Breast epithelium (tissue), 4 donors: ENCODE results near the gene ABHD4. TPM values are rescaled to one million over a fixed set of nuclear protein-coding genes. Genes with fewer than 3 reads are reported as not detected.
A peak's percentile ranks its signal among the peaks of the same experiment; 100 is the strongest.

ENCODE experiments used
- DNase-seq, 2 donors: peaks; one replicate each; pipeline ENCODE4 v3.0.0-alpha.2; 2019; ENCODE audit warnings: low spot score in 2 of 2
- H3K27ac ChIP-seq, 2 donors: fragments of 200-600 bp; sonication (generic) in 1 of 2; one replicate each; pipeline ENCODE4 v1.5.1; 2016 to 2019; ENCODE audit warnings: mild to moderate bottlenecking in 1 of 2
- H3K27me3 ChIP-seq, 2 donors: fragments of 200-600 bp; sonication (generic) in 1 of 2; one replicate each; pipeline versions ENCODE4 v1.5.1 to v1.6.0; 2017 to 2019; ENCODE audit warnings: control low read depth in 1 of 2, mild to moderate bottlenecking in 1 of 2
- H3K36me3 ChIP-seq: fragments of 200-600 bp; one replicate; pipeline ENCODE4 v1.5.1; 2019
- H3K4me1 ChIP-seq, 2 donors: fragments of 200-600 bp; sonication (generic); one replicate each; pipeline ENCODE4 v1.5.1; 2016 to 2019; ENCODE audit warnings: control low read depth in 1 of 2
- H3K4me3 ChIP-seq, 3 donors: fragments of 200-600 bp; sonication (generic); 1 replicate in 2 of 3; 2 replicates in 1 of 3; pipeline ENCODE4 v1.5.1; 2016 to 2019; ENCODE audit warnings: mild to moderate bottlenecking in 3 of 3, moderate library complexity in 2 of 3
- H3K9me3 ChIP-seq, 2 donors: fragments of 200-600 bp; sonication (generic) in 1 of 2; one replicate each; pipeline ENCODE4 v1.5.1; 2016 to 2019; ENCODE audit warnings: control low read depth in 1 of 2
- POLR2A ChIP-seq: fragments of 450-650 bp; IDR thresholded peaks from one replicate; pipeline ENCODE4 v1.6.1; 2016; ENCODE audit warnings: antibody characterized with exemption, mild to moderate bottlenecking, moderate library complexity
- POLR2AphosphoS5 ChIP-seq, 3 donors: sonication (generic); formaldehyde crosslinking; IDR thresholded peaks; one replicate each; pipeline ENCODE4 v1.6.1; 2017; ENCODE audit warnings: antibody characterized with exemption in 3 of 3
- intact Hi-C: fragments of 100-400 bp; cut with DNase I; formaldehyde crosslinking; loops from one replicate; pipeline ENCODE4 v1.15.1; 2023; ENCODE audit warnings: low total_unique reads
- total RNA-seq, 3 donors: library from RNA; depleted of rRNA; stranded (reverse); fragments of >200 nt; gene quantifications; one replicate each; pipeline ENCODE4 v1.1.0, GENCODE V29; 2016
- TF ChIP-seq, protein P1 (sequence below), 3 donors: fragments of 450-650 bp; IDR thresholded peaks; one replicate each; pipeline ENCODE4 v1.5.1; 2016 to 2017; ENCODE audit warnings: antibody characterized with exemption in 3 of 3, mild to moderate bottlenecking in 3 of 3, moderate library complexity in 3 of 3

Gene ABHD4
- total RNA-seq, 3 donors from 2014 or later = 22.1 to 41.6 (median 25.2) TPM

DNA sequence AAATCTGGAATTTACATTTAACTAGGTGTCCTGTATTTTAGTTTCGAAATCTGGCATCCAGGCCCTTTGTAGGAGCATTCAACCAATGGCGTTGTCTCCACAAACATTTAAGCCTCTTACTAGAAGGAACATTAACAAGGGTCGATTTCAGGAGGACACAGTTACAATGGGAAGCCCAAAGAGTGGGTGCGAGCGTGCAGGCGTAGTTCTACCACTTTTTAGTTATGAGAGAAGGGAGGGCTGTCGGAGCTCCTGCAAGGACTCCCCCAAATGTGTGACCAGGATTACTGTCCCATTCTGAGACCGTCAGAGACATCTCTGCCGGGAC lies 365 bp upstream of the ABHD4 start:
- H3K4me1 ChIP-seq = peaks cover 0 to 13% of the 10 kb centered on the region in 2 donors
- no peaks in the 10 kb centered on the region for H3K27me3 ChIP-seq
- no peaks in the 10 kb centered on the region for H3K36me3 ChIP-seq
- peak overlapping the region; percentile 91 to 95 for H3K27ac ChIP-seq
- H3K4me3 ChIP-seq = peak overlapping the region; percentile 67 to 86 (median 78)
- no peak for DNase-seq
- intact Hi-C loops = no loop called here
- H3K9me3 ChIP-seq = no peaks in the 10 kb centered on the region
- TF ChIP-seq, protein P1, sequence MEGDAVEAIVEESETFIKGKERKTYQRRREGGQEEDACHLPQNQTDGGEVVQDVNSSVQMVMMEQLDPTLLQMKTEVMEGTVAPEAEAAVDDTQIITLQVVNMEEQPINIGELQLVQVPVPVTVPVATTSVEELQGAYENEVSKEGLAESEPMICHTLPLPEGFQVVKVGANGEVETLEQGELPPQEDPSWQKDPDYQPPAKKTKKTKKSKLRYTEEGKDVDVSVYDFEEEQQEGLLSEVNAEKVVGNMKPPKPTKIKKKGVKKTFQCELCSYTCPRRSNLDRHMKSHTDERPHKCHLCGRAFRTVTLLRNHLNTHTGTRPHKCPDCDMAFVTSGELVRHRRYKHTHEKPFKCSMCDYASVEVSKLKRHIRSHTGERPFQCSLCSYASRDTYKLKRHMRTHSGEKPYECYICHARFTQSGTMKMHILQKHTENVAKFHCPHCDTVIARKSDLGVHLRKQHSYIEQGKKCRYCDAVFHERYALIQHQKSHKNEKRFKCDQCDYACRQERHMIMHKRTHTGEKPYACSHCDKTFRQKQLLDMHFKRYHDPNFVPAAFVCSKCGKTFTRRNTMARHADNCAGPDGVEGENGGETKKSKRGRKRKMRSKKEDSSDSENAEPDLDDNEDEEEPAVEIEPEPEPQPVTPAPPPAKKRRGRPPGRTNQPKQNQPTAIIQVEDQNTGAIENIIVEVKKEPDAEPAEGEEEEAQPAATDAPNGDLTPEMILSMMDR (IDR thresholded peaks at IDR 0.05) = no peak
- no peak for TF ChIP-seq POLR2AphosphoS5 (IDR thresholded peaks at IDR 0.05)
- no peak for TF ChIP-seq POLR2A

DNA sequence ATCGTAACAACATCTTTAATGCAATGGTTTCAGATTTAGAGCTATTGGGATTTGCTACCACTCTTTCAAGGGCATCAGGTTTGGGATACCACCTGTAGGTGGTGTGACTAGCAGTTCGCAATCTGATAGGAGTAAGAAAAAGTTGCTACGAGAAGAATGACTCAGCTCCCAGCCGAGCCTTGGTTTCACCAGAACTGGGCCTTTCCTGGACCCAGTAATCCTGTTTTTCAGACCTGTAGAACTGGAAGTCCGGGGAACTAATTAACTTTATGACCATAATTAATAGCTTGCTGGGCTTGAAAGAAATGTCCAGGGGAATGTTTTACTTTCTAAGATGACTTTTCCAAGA lies 770 bp downstream of the ABHD4 start:
- H3K4me1 ChIP-seq = peaks cover 0 to 13% of the 10 kb centered on the region in 2 donors
- H3K4me3 ChIP-seq = peak overlapping the region; percentile 67 to 86 (median 78)
- intact Hi-C loops = no loop called here
- peaks cover 7% of the 10 kb centered on the region for H3K36me3 ChIP-seq
- peak in 1 of 2 donors; percentile 48 for DNase-seq
- TF ChIP-seq POLR2AphosphoS5 (IDR thresholded peaks at IDR 0.05) (no peak), POLR2A (no peak)
- TF ChIP-seq, protein P1 (IDR thresholded peaks at IDR 0.05) = peak in 2 of 3 donors; percentile 23 to 26
- no peaks in the 10 kb centered on the region for H3K27me3 ChIP-seq
- H3K27ac ChIP-seq = peak overlapping the region; percentile 91 to 95
- H3K9me3 ChIP-seq = no peaks in the 10 kb centered on the region

DNA sequence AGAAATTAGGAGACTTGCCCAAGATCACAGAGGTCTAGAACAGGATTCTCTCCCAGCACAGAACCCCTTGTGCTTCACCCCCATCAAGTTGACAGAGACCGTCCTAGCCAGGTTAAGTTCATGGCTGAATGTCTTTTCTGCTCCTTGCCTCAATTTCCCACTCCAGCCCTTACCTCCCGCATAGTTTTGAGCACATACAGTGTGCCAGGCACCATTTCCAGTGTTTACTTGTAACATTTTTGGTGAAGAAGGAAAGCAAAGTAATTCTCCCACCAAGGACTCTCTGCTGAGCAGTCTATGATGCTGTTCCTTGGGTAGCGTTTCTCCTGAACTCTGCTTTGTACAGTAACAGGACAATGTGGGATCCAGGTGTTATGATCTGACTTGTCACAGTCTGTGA lies 1.2 kb downstream of the ABHD4 start:
- Histone ChIP-seq H3K4me1 (peaks cover 0 to 13% of the 10 kb centered on the region in 2 donors), H3K9me3 (no peaks in the 10 kb centered on the region), H3K27ac (peak overlapping the region; percentile 91 to 95), H3K36me3 (peaks cover 7% of the 10 kb centered on the region), H3K4me3 (peak overlapping the region; percentile 67 to 86 (median 78)), H3K27me3 (no peaks in the 10 kb centered on the region)
- intact Hi-C loops = no loop called here
- TF ChIP-seq, protein P1 (IDR thresholded peaks at IDR 0.05) = no peak
- TF ChIP-seq POLR2A (no peak), POLR2AphosphoS5 (IDR thresholded peaks at IDR 0.05) (no peak)
- no peak for DNase-seq

DNA sequence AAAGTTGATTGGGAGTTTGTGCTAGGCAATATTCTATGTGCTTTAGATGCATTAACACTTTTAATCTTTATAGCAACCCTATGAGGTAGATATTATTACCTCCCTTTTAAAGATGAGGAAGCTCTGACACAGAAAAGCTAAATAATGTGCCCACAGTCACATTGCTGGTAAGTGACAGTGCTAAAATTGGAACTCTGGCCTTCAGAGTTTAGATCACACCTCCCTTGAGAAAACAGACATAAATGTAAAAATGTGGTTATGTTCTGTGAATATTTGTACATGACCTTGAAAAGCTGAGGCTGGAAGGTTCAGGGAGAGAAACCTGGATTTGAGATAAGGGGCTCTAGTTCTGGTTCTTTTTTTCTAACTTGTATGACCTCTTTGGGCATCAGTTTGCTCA lies 1.9 kb downstream of the ABHD4 start:
- Histone ChIP-seq H3K27me3 (no peaks in the 10 kb centered on the region), H3K4me3 (no peak overlapping the region), H3K36me3 (peaks cover 7% of the 10 kb centered on the region), H3K4me1 (peaks cover 0 to 13% of the 10 kb centered on the region in 2 donors), H3K9me3 (no peaks in the 10 kb centered on the region), H3K27ac (peak overlapping the region in 1 of 2 donors; percentile 95)
- DNase-seq = no peak
- intact Hi-C loops = no loop called here
- TF ChIP-seq, protein P1 (IDR thresholded peaks at IDR 0.05) = no peak
- TF ChIP-seq POLR2A (no peak), POLR2AphosphoS5 (IDR thresholded peaks at IDR 0.05) (no peak)

DNA sequence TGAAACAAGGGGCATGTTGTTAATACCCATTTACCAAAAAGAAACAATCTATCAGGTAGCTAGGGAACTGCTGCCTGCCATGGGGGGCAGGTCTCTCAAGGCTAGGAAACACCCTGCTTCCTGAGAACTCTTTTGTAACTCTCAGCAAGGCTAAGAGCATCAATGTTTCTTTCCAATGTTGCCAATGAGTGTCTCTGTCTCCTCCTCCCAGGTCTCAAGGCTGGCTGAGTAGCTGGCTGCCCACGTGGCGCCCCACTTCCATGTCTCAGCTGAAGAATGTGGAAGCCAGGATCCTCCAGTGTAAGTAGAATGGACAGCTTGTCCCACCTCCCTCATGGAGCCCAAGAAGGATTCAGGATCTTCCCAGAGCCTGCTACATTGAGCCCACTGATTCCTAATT lies 3.4 kb downstream of the ABHD4 start:
- no peak overlapping the region for H3K4me3 ChIP-seq
- peaks cover 14% of the 10 kb centered on the region for H3K36me3 ChIP-seq
- no peak for DNase-seq
- no peak overlapping the region for H3K27ac ChIP-seq
- TF ChIP-seq POLR2A = no peak
- TF ChIP-seq POLR2AphosphoS5 (IDR thresholded peaks at IDR 0.05) = no peak
- TF ChIP-seq, protein P1 (IDR thresholded peaks at IDR 0.05) = no peak
- no peaks in the 10 kb centered on the region for H3K27me3 ChIP-seq
- H3K4me1 ChIP-seq = peaks cover 0 to 13% of the 10 kb centered on the region in 2 donors
- H3K9me3 ChIP-seq = no peaks in the 10 kb centered on the region
- intact Hi-C loops = no loop called here
